A673 (cell line): ENCODE measurements around the gene COL3A1. TPM values are rescaled to one million over a fixed set of nuclear protein-coding genes. Genes with fewer than 3 reads are reported as not detected.

ENCODE experiments used
- BruUV-seq: library from RNA; stranded (reverse); fragments of 400-500 nt; replicated peaks from 2 replicates; lab custom pipeline; 2021; lab: Mats Ljungman, UMichigan
- CTCF ChIA-PET: fragments of 300-600 bp; sonication (Branson Sonifier 250); formaldehyde crosslinking; loops from one replicate; lab custom pipeline; 2022; ENCODE audit warnings: antibody characterized with exemption; lab: Charles Lee
- POLR2A ChIA-PET: fragments of 300-600 bp; sonication (Branson Sonifier 250); formaldehyde crosslinking; loops from one replicate; lab custom pipeline; 2022; ENCODE audit warnings: antibody characterized with exemption; ENCODE audit not compliant: low non-redundant PET; lab: Charles Lee
- DNase-seq: peaks from one replicate; pipeline ENCODE4 v3.0.0-alpha.2; 2015; ENCODE audit warnings: low spot score
- H3K27ac ChIP-seq: fragments of 200-600 bp; sonication (generic); 2 replicates; pipeline ENCODE4 v1.5.1; 2016; ENCODE audit warnings: mixed run types, low read depth, mild to moderate bottlenecking, mixed read lengths, antibody characterized with exemption, low read length; ENCODE audit not compliant: poor library complexity, severe bottlenecking
- H3K27me3 ChIP-seq: fragments of 200-600 bp; sonication (generic); replicated peaks from 2 replicates; pipeline ENCODE4 v1.6.1; 2017; ENCODE audit warnings: mixed run types, low read depth, mild to moderate bottlenecking, mixed read lengths, antibody characterized with exemption, low read length; ENCODE audit not compliant: insufficient read depth, poor library complexity
- H3K36me3 ChIP-seq: fragments of 200-600 bp; sonication (generic); 2 replicates; pipeline ENCODE4 v1.6.1; 2016; ENCODE audit warnings: mixed run types, mild to moderate bottlenecking, mixed read lengths, antibody characterized with exemption, low read length; ENCODE audit not compliant: insufficient read depth, poor library complexity, severe bottlenecking
- H3K4me1 ChIP-seq: fragments of 200-600 bp; sonication (generic); 2 replicates; pipeline ENCODE4 v1.6.1; 2017; ENCODE audit warnings: mixed run types, mild to moderate bottlenecking, mixed read lengths, antibody characterized with exemption, low read length; ENCODE audit not compliant: insufficient read depth, poor library complexity, severe bottlenecking
- H3K4me3 ChIP-seq: fragments of 200-600 bp; sonication (generic); 2 replicates; pipeline ENCODE4 v1.5.1; 2016; ENCODE audit warnings: low read depth, mixed run types, mild to moderate bottlenecking, mixed read lengths, low read length; ENCODE audit not compliant: poor library complexity, severe bottlenecking
- H3K9me3 ChIP-seq: fragments of 200-600 bp; sonication (generic); 2 replicates; pipeline ENCODE4 v1.6.1; 2016; ENCODE audit warnings: mixed run types, low read depth, mild to moderate bottlenecking, mixed read lengths, antibody characterized with exemption, low read length; ENCODE audit not compliant: poor library complexity, severe bottlenecking
- EZH2 ChIP-seq: fragments of 200-600 bp; sonication (generic); IDR thresholded peaks from 2 replicates; pipeline ENCODE4 v1.6.1; 2017; ENCODE audit warnings: borderline replicate concordance, low read depth, mild to moderate bottlenecking, mixed read lengths, antibody characterized with exemption, low read length; ENCODE audit not compliant: poor library complexity, severe bottlenecking
- intact Hi-C: fragments of 100-400 bp; cut with micrococcal nuclease; formaldehyde crosslinking; loops from one replicate; pipeline ENCODE4 v1.10.0; 2022; ENCODE audit not compliant: unreplicated experiment
- total RNA-seq: library from RNA; stranded (reverse); gene quantifications from 2 replicates; pipeline ENCODE4 v1.2.3, GENCODE V29; 2021
- TF ChIP-seq, protein P1 (sequence below): fragments of 300-800, 200-600 bp; sonication (generic); conservative IDR thresholded peaks from 2 replicates; pipeline ENCODE4 v1.5.1; 2017; ENCODE audit warnings: low read depth, mild to moderate bottlenecking, antibody characterized with exemption, low read length, moderate library complexity, mixed read lengths

The COL3A1 gene
- total RNA-seq, 1 experiment from 2014 or later: 12.6 TPM

DNA sequence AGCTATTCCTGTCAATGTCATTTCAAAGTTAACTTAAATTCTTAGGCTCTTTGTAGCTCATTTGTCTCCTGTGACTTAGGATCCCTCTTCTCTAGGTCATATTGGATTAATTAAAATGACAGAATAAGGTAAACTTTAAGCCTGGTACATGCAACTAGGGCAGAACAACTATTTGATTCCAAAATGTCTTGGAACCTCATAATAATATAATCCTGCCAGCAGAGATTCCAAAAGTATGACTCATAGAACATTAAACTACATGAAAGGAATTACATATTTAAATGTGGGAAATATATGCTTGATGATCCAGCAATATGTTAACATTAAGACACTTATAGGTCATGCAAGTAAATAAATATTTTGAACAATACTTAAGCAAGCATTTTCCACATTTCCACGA lies 63.3 kb downstream of the COL3A1 start:
- Histone ChIP-seq H3K27me3 (no peaks in the 10 kb centered on the region), H3K27ac (no peak overlapping the region), H3K4me3 (no peak overlapping the region), H3K4me1 (peaks cover 13% of the 10 kb centered on the region), H3K9me3 (no peaks in the 10 kb centered on the region), H3K36me3 (peaks cover 81% of the 10 kb centered on the region)
- TF ChIP-seq, protein P1, sequence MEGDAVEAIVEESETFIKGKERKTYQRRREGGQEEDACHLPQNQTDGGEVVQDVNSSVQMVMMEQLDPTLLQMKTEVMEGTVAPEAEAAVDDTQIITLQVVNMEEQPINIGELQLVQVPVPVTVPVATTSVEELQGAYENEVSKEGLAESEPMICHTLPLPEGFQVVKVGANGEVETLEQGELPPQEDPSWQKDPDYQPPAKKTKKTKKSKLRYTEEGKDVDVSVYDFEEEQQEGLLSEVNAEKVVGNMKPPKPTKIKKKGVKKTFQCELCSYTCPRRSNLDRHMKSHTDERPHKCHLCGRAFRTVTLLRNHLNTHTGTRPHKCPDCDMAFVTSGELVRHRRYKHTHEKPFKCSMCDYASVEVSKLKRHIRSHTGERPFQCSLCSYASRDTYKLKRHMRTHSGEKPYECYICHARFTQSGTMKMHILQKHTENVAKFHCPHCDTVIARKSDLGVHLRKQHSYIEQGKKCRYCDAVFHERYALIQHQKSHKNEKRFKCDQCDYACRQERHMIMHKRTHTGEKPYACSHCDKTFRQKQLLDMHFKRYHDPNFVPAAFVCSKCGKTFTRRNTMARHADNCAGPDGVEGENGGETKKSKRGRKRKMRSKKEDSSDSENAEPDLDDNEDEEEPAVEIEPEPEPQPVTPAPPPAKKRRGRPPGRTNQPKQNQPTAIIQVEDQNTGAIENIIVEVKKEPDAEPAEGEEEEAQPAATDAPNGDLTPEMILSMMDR: no peak
- TF ChIP-seq EZH2: no peak
- POLR2A ChIA-PET: interaction anchor here (0.6 kb wide), 1 partner anchor 98 kb away, joined by 3 read pairs; no protein-coding TSS in a partner anchor
- peak; percentile 33 for DNase-seq
- intact Hi-C loops: no loop called here
- CTCF ChIA-PET: no interaction called here
- BruUV-seq: no TSS peak

DNA sequence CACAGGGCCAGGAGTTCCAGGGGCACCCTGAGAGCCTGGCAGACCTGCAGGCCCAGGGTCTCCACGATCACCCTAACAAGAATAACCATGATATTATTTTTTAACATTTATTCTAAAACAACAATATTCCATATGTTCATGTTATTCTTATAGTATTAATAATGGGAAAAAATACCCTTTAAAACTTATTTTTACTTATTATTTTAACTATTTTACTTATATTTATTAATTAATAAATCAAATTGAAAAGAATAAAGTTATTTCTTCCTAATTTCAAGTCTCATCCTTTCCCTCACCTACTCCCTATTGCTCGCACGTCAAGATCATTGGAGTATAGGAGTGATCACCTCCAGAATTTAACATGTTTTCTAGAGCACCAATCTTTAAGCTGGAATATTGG lies 71.7 kb downstream of the COL3A1 start:
- no TSS peak for BruUV-seq
- Histone ChIP-seq H3K4me1 (no peaks in the 10 kb centered on the region), H3K4me3 (no peak overlapping the region), H3K27me3 (no peaks in the 10 kb centered on the region), H3K27ac (no peak overlapping the region), H3K36me3 (peaks cover 46% of the 10 kb centered on the region), H3K9me3 (no peaks in the 10 kb centered on the region)
- intact Hi-C loops: no loop called here
- ChIA-PET POLR2A (no interaction called here), CTCF (no interaction called here)
- TF ChIP-seq, protein P1: no peak
- no peak for TF ChIP-seq EZH2
- DNase-seq: no peak

DNA sequence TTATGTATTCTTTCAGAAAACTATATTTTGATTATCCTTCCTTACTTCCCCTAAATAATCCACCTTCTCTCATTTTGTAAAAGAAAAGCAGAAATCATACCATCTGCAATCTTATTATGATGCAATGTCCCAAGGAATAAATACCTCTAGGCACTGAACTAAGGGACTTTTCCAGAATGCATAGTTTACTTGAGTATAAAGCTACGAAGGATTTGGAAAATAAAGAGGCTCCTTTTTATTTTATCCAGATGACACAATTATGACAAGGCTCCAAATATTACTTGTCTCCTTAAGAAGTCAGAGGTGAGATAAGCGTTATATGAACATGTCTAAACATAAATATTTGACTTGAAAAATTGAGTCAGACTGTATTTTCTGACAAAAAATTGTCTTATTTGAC lies 72.1 kb downstream of the COL3A1 start:
- CTCF ChIA-PET: no interaction called here
- no TSS peak for BruUV-seq
- DNase-seq: no peak
- Histone ChIP-seq H3K4me1 (no peaks in the 10 kb centered on the region), H3K27ac (no peak overlapping the region), H3K36me3 (peaks cover 45% of the 10 kb centered on the region), H3K27me3 (no peaks in the 10 kb centered on the region), H3K4me3 (no peak overlapping the region), H3K9me3 (no peaks in the 10 kb centered on the region)
- POLR2A ChIA-PET: no interaction called here
- intact Hi-C loops: no loop called here
- TF ChIP-seq, protein P1: no peak
- no peak for TF ChIP-seq EZH2
